ENCODE data around the gene RIT1. TPM values are rescaled to one million over a fixed set of nuclear protein-coding genes. Genes with fewer than 3 reads are reported as not detected.
"Not testable (repeated sequence)": the region's sequence is repeated elsewhere in the genome, so short reads cannot be mapped to it uniquely, and the experiment has no call there.

The RIT1 gene
- polyA plus RNA-seq, 3 donors: 53.2 to 60.9 (median 54.4) TPM

DNA sequence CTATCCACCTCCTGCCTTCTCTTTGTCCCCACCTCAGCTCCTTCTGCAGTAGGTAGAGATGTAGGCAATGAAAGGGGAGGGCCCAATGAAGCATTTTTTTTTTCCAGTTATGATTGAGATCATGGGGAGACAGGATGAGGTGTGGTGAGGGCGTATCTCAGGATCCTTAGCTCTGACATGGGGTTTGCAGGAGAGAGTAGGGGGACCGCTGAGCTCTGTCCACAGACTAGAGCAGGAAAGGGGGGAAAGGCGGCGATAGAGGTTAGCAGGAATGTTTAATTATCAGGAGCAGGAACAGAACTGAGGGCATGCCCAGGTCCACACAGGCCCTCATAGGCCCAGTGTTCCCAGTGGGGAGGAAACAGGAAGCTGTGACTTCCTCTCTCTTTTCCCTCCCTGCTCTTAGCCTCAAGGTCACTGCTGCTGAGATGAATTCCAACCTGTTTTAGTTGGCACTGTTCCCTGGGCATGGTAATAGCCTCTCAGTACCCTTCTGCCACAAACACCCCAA lies 29.4 kb upstream of the RIT1 start:
- peak; percentile 54 for DNase-seq

DNA sequence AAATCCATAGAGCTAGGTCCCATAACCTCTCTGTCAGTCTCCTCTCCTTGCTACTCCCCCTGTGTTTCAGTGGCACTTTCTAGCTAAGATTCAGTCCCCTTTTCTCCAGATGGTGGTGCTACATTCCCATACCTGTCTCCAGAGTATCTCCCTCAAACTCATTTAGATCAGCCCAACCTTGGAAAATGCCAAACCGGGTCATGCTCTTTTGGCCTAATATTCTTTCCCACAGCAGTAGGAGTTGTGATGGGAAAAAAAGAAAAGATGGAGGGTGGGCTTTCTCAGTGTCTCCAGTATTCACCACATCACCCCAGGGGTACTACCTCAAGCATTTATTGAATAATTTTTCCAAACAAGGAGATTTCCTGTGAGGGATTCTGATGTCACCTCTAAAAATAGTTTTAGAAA lies 27.1 kb upstream of the RIT1 start:
- peak; percentile 69 for DNase-seq

DNA sequence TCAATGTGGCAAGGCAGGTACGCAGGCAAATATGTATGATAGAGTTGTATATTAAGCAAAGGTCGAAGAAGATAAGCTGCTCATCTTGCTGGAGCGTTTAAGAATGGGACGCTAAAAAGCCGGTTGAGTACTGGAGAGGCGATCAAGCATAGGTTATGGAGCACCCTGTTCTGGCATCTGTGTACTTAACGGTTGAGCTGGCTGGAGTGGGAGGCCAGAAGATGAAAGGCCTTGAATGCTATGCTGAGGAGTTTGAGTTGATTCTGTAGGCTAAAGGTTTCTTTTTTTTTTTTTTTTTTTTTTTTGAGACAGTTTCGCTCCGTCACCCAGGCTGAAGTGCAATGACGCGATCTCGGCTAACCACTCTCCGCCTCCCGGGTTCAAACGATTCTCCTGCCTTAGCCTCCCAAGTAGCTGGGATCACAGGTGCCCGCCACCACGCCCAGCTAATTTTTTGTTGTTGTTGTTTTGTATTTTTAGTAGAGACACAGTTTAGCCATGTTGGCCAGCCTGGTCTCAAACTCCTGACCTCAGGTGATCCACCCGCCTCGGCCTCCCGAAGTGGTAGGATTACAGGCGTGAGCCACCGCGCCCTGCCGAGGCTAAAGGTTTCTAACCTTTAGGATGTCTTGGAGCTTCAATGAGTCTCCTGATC lies 23.9 kb upstream of the RIT1 start:
- DNase-seq: peak; percentile 54

DNA sequence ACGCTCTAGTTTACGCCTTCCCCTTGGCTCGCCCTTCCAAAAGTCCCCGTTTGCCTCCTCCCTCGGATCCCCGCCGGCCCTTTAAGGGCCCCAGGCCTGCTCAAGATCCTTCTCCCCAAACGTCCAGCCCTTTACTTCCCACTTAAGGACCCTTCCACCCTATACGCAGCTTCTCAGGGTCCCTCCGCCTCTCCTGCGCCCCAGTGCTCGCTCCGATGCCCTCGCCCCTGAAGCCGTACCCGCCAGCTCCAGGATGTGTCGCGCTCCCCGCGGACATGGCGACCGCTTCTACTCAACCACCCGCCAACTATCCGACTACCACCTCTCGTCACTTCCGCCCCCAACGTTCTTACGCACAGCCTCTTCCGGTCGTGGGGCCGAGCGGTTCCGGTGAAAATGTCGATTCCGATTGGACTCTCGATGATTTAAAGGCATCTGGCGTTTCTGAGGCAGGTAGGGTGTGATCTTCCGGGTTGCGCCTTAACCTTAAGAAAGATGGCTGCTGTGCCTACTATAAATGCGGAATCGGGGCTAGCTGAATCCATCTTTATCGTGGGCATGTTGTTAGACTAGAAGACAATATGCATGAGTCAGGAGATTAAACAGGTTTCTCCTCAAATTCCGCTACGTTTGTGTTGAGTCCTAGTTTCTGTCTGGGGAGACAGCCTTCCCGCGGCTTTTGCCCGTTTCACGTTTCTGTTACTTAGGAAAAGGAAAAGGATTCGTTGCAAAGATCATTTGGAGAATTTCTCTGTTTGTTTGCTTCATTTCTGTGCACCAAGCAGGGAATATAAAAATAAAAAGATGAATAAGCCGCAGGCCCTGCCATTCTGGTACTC lies 23.2 kb upstream of the RIT1 start, which contains the start of gene KHDC4:
Gene KHDC4 (minus strand): TSS at position 317 of the 839 bp plus-strand sequence. CDS start 40 bp downstream, at position 277.
- peak; percentile 100 for DNase-seq

DNA sequence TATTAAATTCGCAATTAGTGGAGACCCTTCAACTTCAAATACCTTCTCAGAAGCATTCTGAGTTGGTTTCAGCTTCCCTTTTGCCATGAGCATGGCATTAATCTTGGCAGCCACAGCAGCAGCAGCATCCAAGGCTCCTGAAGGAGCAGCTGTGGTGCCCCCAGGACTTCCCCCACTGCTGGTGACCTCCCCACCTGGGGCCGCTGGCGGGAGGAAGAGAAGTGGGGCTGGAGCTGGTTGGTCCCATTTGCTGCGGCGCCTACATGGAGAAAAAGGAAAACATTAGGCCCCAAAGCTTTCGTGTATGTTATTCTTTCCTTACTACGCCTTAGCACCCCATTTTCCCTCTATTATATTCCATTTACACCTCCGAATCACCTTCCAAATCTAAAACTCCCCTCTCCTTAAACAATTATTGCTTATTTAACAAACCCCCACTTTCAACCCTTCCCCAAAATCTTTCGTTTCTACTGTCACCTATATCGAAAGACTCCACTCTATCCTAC lies 22.5 kb upstream of the RIT1 start:
- DNase-seq: no peak

DNA sequence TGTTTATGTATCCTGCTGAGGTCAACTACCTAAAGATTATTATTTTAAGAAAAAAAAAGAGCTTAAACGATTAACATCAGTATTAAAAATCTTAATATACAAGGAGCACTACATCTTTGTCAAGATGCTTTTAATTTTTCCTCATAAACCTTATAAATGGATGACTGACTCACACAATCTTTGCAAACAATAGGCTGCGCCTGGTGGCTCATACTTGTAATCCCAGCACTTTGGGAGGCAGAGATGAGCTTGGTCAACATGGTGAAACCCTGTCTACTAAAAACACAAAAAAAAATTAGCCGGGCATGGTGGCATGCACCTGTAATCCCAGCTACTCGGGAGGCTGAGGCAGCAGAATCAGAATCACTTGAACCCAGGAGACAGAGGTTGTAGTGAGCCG lies 21.3 kb upstream of the RIT1 start:
- no peak for DNase-seq

DNA sequence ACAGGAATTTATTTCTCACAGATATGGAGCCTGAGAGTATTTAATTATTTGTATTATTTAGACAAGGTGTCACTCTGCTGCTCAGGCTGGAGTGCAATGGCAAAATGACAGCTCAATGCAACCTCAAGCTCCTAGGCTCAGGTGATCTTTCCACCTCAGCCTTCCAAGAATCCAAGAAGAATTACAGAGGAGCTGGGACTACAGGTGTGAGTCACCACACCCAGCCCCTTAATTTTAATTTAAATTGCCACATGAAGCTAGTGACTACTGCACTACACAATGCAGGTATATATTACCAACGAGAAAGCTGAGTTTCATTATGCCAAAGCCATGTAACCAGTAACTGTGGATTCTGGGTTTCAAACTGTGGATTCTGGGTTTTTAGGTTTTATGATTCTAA lies 20.9 kb upstream of the RIT1 start:
- no peak for DNase-seq

DNA sequence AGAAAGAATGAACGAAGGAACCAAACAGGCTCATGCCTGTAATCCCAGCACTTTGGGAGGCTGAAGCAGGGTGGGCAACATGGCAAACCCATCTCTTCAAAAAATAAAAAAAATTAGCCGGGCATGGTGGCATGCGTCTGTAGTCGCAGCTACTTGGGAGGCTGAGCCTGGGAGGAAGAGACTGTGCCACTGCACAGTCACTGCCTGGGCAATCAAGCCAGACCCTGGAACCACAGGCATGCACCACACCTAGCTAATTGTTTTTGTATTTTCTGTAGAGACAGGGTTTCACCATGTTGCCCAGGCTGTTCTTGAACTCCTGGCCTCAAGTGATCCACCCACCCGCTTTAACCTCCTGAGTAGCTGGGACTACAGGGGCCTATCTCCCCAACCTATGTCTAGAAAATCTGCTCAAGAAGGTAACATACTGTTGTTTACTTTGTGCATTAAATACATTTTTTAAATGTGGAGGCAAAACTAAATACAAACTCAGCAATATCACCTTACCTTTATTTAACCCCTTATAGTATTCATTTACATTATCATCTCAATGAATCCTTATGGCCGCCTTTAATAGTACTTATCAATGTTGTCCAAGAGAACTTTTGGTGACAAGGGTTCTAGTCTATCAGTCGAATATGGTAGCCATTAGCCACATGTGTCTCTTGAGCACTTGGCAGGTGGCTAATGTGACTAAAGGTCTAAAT lies 20.3 kb upstream of the RIT1 start:
- DNase-seq: no peak

DNA sequence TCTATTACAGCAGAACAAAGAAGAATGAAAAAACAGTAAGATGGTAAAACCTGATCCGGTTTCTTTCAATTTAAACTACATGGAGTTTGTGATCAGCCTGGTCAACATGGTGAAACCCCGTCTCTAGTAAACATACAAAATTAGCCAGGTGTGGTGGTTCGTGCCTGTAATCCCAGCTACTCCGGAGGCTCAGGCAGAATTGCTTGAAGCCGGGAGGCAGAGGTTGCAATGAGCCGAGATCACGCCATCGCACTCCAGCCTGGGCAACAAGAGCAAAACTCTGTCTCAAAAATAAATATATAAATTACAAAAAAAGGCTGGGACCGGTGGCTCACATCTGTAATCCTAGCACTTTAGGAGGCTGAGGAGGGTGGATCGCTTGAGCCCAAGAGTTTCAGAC lies 19.6 kb upstream of the RIT1 start:
- not testable (repeated sequence) for DNase-seq

DNA sequence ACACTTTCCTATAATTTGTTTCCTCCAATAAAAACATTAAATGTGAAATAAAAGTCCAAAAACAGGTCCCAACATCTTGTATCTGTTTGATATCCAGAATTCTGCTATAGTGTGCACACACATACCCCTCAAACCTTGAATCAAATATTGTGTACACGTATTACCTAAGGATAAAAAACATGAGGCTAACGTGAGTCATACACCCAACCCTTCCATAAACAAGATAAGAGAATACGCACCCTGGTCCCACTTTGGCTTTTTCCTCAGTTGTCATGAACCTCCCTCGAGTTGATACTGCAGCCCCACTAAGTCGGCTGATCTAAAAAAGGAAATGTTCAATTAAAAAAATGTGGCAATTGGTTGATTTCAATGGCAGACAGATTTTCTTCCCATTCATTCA lies 17.9 kb upstream of the RIT1 start:
- DNase-seq: no peak

DNA sequence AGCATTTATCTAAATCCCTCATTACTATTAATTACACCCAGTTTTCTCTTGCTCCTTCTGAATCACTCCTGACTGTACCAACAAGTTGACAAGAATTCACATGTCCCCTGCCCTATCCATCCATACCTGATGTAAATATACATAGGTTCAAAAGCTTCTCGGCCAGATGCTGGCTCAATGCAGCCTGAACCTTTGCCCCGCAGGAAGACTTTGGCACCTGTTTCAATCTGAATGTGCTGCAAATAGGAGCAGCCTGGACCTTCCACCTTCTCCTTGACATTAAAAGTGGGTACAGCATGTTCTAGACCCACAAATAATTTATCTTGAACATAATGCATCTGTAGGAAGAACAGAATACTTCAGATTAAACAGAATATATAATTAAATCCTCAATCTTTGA lies 14.4 kb upstream of the RIT1 start:
- no peak for DNase-seq

DNA sequence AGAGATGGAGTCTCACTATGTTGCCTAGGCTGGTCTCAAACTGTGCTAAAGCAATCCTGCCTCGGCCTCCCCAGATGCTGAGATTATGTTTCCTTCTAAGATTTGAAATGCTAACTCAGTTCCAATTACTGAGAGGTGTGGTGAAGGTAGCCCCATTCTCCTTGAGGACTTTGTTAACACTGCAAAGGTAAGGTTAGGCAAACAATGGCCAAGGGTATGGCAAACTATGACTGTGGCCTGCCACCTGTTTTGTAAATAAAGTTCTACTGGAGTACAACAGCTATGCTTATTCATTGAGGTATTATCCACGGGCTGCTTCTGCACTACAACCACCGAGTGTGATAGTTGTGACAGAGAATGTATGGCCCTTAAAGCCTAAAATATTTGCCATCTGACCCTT lies 9.6 kb upstream of the RIT1 start:
- no peak for DNase-seq

DNA sequence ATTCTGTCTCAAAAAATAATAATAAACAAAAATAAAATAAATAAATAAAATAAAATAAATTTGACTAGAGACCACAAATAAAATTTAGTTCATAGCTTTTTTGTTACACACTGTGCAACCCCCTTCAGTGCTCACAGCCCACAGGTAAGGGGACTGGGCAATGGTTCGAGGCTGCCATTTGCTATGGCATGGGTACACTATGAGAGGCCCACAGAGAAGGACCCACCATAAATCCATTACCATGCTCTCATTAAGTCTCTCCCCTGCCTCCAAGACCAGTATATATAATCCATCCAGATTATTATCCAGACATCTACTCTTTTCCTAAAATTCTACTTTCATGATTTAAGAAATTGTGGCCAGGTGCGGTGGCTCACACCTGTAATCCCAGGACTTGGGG lies 8.7 kb upstream of the RIT1 start:
- no peak for DNase-seq

DNA sequence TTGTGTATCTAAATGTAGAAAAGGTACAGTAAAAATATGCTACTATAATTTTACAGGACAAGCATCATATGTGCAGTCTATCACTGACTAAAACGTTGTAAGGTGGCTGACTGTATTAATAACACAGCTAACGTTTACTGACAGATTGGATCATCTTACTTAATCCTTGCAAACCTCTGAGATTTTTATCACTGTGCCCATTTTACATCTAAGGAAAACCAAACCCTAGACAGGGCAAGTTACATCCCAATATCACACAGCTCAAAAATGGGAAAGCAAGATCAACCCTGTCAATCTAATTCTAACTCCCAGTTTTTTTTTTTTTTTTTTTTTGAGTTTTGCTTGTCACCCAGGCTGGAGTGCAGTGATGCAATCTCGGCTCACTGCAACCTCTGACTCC lies 7.5 kb upstream of the RIT1 start:
- DNase-seq: no peak

DNA sequence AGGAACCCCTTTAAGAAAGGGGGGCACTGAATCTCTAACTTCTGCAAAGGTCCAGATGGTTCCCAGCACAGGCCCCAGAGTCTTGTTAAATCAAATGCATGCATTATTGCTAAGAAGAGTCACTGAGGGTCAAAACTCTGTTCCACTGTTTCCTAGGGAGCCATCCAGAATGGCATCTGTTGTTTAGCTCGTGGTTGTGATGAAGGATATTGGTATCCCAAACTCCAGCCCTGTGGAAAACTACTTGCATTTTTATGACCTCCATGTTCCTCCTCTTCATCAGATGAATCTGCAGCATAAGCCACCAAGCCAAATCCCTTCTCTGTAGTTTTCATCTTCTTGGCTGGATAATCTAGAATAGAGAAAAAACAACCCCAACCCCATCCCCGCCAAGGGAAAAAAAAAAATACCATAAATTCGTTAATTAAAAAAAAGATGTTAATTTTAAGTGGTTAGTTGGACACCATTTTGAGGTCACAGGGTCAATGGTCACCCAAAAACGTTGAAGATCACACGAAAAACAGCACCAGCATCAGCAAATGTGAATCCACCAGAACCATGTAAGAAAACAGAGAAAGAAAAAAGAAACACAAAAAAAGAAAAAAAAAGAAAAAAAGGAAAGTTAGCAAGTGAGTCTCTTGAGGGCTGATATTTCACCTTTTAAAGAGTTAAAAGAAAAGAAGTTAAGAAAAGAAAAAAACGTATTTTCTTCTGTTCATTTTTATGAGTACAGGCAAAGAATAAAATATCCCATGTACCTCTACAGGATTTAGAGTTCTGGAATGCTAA lies 3.0 kb upstream of the RIT1 start:
- no peak for DNase-seq

DNA sequence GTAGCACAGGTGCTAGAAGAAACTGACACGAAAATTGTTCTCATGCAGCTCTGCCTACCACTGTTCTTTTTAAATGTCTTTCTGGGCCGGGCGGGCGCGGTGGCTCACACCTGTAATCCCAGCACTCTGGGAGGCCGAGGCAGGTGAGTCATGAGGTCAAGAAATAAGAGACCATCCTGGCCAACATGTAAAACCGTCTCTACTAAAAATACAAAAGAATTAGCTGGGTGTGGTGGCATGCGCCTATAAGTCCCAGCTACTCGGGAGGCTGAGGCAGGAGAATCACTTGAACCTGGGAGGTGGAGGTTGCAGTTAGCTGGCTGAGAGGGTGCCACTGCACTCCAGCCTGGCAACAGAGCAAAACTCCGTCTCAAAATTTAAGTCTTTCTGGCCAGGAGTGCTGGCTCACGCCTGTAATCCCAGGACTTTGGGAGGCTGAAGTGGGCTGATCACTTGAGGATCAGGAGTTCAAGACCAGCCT lies 947 bp upstream of the RIT1 start:
- DNase-seq: no peak

DNA sequence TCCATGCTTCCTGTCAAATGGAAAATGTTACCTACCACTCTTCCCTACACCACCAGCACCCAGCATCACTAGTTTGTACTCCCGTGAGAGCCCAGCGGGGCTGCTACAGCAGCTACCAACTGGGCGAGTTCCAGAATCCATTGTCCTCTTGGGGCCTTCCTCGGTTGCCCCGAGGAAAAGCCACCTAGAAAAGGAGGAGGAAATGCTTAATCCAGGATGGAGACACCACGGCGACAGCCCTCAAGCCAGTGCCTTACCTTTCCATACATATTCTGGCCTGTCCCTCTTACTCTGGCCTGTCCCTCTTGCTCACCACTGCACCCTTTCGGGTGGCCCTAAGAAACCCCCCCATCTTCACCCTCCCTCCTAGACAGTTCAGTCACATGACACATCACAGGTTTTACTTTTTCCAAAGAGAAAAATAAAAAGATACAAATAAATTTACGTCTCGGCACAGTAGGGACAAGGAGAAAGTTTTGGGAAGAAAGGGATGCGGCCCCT lies 478 bp downstream of the RIT1 start:
- peak; percentile 30 for DNase-seq

DNA sequence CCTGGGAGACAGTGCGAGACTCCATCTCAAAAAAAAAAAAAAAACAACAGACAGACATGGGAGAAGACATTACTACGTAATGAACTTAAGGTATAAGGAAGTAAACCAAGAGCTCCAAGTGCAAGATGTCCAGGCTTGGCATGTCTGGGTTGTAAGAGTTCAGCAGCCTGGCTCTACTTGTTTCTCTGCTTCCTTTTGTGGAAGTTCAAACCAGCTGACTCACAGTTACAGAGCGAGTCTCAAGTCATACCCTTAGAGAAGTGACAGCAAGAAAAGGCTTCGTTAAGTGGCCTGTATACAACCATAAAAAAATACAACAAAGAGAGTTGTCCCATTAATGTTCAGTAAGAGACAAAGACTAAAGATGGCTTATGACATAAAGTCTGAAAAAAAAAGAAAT lies 1.3 kb downstream of the RIT1 start:
- DNase-seq: no peak

DNA sequence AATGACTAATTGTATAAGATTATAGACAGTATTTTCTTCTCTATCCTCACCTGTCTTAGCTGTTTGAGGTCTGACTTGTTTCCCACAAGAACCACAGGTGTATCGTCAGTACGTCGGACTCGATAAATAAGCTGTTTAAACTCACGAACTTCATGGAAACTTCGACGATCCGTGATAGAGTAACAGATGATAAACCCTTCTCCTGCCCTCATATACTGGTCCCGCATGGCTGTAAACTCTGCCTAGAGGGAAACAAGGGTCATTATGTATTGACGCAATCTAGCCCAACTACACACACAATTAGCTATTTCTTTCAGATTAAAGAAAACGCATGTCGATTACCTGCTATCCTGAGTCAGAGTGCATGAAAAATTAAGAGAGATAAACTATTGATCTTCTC lies 6.9 kb downstream of the RIT1 start:
- no peak for DNase-seq

DNA sequence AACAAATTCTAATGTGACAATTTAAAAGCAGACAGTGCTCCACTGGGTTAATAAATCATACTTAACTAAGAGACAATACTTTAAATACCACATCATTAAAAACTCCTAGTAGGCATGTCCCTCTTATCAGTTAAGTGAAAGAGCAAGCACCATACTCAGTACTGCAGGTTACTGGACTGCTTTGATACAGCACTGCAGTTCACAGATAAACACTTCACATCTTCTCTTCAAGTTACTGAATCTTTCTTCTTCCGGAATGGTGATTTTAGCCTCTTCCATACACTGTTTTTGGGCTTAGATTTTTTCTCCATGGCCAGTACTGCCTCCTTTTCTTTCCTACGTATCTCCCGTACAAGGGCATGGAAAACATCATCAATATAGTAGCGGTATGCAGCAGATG lies 11.0 kb downstream of the RIT1 start:
- DNase-seq: no peak

DNA sequence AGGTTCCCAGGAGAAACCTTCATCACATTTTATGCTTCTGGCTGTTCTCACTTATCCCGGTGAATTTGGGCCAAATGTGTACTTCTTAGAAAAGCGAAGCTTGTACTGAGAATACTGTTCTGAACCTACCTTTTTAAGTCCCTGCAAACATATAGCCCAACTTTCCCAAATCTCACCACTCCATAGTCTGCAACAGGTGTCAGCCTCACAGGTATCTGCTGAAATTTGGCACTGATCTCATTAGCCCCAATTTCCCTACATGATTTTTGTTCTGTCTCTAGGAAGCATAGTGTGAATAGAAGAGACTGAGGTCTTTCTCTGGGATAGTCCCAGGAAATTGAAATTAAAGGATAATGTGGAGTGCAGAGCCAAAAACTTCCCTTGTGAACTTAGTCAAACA lies 11.5 kb downstream of the RIT1 start:
- DNase-seq: no peak
